CD4-positive, alpha-beta T cell treated with Interleukin-2 at 100 ng/mL for 4 hours (primary cell): ENCODE measurements around the gene CLEC1A.

Source experiments
- DNase-seq: peaks from one replicate; pipeline ENCODE4 v3.0.0-alpha.2; 2020; ENCODE audit warnings: low spot score

Gene CLEC1A

DNA sequence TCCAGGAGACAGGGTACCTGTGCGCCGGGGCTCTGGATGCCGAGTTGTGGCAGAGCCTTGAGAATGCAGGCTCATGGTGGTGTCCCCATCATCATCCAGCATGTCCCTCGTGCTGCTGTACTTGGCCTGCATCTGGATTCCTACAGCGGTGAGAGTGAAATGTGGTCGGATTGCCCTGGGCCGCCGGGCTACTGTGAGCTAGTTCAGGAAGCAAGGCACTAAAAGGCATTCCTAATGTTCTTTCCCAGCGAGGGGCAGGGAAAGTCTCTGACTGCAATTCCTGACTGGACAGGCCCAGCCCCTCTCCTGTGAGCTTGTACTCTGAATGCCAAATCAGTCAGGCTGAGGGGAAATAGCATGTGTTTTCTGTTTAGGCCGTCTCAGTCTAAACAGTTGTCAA, at the start of gene CLEC1A:
Gene CLEC1A (minus strand): TSS at position 195 of the 400 bp plus-strand sequence. CDS start 63 bp downstream, at position 132.
- no peak for DNase-seq

DNA sequence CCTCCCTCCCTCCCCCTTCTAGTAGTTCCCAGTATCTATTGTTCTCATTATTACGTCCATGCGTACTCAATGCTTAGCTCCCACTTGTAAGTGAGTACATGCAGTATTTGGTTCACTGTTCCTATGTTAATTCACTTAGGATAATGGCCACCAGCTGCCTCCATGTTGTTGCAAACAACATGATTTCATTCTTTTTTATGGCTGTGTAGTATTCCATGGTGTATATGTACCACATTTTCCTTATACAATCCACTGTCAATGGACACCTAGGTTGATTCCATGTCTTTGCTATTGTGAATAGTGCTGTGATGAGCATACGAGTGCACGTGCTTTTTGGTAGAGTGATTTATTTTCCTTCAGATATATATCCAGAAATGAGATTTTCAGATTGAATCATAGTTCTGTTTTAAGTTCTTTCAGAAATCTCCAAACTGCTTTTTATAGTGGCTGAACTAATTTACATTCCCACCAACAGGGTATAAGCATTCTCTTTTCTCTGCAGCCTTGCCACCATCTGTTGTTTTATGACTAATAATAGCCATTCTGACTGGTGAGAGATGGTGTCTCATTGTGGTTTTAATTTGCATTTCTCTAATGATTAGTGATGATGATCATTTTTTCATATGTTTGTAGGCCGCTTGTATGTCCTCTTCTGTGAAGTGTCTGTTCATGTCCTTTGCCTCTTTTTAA, 49.1 kb upstream of the CLEC1A start:
- no peak for DNase-seq

DNA sequence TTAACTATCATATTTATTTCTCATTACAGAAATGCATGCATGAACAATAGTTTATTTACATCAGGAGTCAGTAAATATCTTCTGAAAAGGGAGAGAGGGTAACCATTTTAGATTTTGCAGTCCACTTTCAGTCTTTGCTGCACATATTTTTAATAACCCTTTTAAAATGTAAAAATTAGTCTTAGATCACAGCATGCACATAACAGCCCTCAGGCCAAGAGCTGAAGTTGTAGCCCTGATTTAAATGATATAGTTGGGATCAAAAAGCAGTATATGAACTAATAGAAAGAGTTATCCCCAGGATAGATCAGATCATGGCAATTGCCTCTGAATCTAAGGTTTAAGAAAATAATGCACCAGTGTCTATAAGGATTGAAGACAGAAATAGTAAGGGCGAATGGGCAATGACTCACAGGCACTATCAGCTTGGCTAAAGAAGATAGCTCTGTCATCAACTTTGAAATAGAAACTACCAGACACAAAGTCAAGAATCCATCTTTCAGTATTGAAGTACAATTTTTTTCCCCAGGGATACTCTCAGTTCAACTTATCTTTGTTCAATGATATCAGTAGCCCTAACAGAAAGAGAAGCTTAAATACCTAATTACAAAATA, 44.3 kb upstream of the CLEC1A start:
- no peak for DNase-seq

GRCh38 chr12:10140001-10140400, 41.2 kb upstream of the CLEC1A start:
- DNase-seq: peak; percentile 51

GRCh38 chr12:10136637-10137205, 37.9 kb upstream of the CLEC1A start:
- DNase-seq: no peak

GRCh38 chr12:10135126-10135525, 36.3 kb upstream of the CLEC1A start:
- no peak for DNase-seq

GRCh38 chr12:10132850-10133370, 34.1 kb upstream of the CLEC1A start:
- DNase-seq: no peak

- no peak for DNase-seq
Measured at GRCh38 chr12:10131111-10131690, 32.4 kb upstream of the CLEC1A start.

DNA sequence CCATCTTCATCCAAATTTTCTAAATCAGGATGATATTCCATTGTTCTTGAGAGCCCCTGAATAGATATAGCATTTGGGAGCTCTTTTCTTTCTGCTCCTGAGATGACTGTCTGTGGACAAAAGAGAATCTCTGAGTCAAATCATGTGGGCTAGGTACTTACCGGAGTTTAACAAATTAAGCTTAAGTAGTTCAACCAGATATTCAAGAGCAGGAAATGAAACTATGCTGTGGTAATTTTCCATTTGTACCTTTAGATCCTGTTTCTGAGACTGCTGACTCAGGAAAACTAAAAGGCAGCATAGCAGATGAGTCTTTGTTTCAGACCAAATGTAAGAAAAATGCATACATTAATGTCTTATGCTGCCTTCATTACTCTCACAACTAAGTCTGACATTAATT, 31.3 kb upstream of the CLEC1A start, which contains the start of gene CLEC7A:
Gene CLEC7A (minus strand): TSS at position 158 of the 400 bp plus-strand sequence. CDS start 117 bp downstream, at position 41.
- DNase-seq: peak; percentile 18

- peak; percentile 12 for DNase-seq
Measured at GRCh38 chr12:10128687-10129086, 29.9 kb upstream of the CLEC1A start.

DNA sequence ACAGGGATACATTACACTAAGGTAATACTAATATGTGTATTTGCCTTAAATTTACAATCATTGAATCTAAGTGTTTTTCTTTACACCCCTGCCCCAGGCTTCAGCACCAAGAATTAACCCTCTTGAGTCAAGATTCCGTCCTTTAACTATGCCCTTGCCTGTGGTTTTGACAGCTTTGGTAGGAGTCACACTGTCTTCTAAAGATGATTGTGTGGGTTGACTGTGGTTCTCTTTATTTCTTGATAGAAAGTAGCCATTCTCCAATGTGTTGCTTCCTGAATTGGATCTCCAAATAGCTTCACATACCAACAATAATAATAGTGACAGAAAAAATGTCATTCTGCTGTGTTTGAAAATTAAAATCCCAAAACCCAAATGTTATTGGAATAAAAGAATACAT, 27.6 kb upstream of the CLEC1A start:
- no peak for DNase-seq

GRCh38 chr12:10122689-10123088, 23.9 kb upstream of the CLEC1A start:
- DNase-seq: no peak

GRCh38 chr12:10121278-10121677, 22.5 kb upstream of the CLEC1A start:
- DNase-seq: no peak

DNA sequence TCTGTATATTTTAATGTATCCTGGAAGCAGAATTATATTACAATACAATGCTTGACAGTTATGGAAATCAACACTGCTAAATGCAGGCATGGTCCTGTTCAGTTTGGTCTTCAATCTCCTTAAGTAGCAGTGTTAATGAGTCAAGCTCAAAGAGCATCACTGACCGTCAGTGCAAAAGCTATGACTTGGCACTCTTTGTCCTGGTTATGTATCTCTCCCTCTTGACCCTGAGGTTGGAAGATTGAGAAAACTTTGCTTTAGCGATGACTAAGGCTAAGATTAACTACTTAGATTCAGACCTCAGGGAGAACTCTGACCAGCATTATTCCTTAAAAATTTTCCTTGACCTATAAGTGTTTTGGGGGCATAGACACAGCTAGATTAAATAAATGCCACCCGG, 20.3 kb upstream of the CLEC1A start:
- DNase-seq: no peak

DNA sequence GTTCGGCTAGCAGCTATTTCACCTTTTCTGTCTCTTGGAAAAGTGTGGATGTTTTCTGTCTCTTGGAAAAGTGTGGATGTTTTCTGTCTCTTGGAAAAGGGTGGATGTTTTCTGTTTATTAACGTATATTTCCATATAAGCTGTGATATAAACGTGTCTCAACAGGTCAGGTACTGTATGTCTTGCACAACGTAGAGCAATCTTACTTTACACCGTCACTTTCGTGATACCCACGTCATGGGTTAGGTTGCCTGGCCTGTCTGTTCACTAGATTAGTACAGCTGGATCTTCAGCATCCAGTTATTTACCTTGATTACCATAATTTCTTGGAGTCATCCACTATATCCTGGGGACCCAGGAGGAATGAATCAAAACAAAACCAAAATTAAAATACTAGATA, 17.1 kb upstream of the CLEC1A start:
- DNase-seq: no peak

- no peak for DNase-seq
Measured at GRCh38 chr12:10115311-10115710, 16.5 kb upstream of the CLEC1A start.

GRCh38 chr12:10113920-10114319, 15.1 kb upstream of the CLEC1A start:
- no peak for DNase-seq

- DNase-seq: no peak
Measured at GRCh38 chr12:10113075-10113474, 14.3 kb upstream of the CLEC1A start.

- DNase-seq: no peak
Measured at GRCh38 chr12:10111451-10111850, 12.7 kb upstream of the CLEC1A start.

- no peak for DNase-seq
Measured at GRCh38 chr12:10110256-10110844, 11.6 kb upstream of the CLEC1A start.

- no peak for DNase-seq
Measured at GRCh38 chr12:10102322-10102721, 3.5 kb upstream of the CLEC1A start.

GRCh38 chr12:10101648-10102220, 2.9 kb upstream of the CLEC1A start:
- no peak for DNase-seq
